HEK293T (cell line): ENCODE measurements around the gene SRSF10.
"Not testable (repeated sequence)": the region's sequence is repeated elsewhere in the genome, so short reads cannot be mapped to it uniquely, and the experiment has no call there.

Experiments used
- ARNT ChIP-seq: fragments of 450-650 bp; IDR thresholded peaks from 2 replicates; pipeline ENCODE4 v1.6.1; 2017; ENCODE audit warnings: mild to moderate bottlenecking
- BHLHE40 ChIP-seq: fragments of 450-650 bp; IDR thresholded peaks from 2 replicates; pipeline ENCODE4 v1.6.1; 2016; ENCODE audit warnings: mild to moderate bottlenecking, moderate library complexity, borderline replicate concordance
- CTBP1 ChIP-seq: fragments of 450-650 bp; IDR thresholded peaks from 2 replicates; pipeline ENCODE4 v1.6.1; 2016; ENCODE audit warnings: borderline replicate concordance
- FOXA1 ChIP-seq: fragments of 450-650 bp; IDR thresholded peaks from 2 replicates; pipeline ENCODE4 v1.6.1; 2016; ENCODE audit warnings: mild to moderate bottlenecking
- FOXK2 ChIP-seq: fragments of 450-650 bp; IDR thresholded peaks from 2 replicates; pipeline ENCODE4 v1.6.1; 2016; ENCODE audit warnings: mild to moderate bottlenecking
- FOXM1 ChIP-seq: fragments of 450-650 bp; IDR thresholded peaks from 2 replicates; pipeline ENCODE4 v1.6.1; 2017; ENCODE audit warnings: mild to moderate bottlenecking, borderline replicate concordance
- L3MBTL2 ChIP-seq: fragments of 450-650 bp; conservative IDR thresholded peaks from 2 replicates; pipeline ENCODE4 v1.6.1; 2016; ENCODE audit warnings: mild to moderate bottlenecking
- NFRKB ChIP-seq: fragments of 450-650 bp; IDR thresholded peaks from 2 replicates; pipeline ENCODE4 v1.6.1; 2016; ENCODE audit warnings: mild to moderate bottlenecking, moderate library complexity
- SUZ12 ChIP-seq: fragments of 450-650 bp; IDR thresholded peaks from 2 replicates; pipeline ENCODE4 v1.6.1; 2016; ENCODE audit warnings: mild to moderate bottlenecking
- TF ChIP-seq, protein P1 (sequence below): fragments of 450-650 bp; IDR thresholded peaks from 2 replicates; pipeline ENCODE4 v1.6.1; 2016

DNA sequence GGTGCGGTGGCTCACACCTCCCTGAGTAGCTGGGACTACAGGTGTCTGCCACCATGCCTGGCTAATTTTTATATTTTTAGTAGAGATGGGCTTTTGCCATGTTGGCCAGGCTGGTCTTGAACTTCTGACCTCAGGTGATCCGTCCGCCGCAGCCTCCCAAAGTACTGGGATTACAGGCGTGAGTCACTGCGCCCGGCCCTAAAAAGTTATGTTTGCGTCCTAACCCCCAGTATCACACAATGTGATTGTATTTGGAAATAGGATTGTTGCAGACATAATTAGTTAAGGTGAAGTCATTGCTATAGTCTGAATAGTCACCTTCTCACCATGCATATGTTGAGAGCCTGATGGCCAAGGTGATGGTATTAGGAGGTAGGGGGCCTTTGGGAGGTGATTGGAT is 32.8 kb upstream of the SRSF10 start:
- not testable (repeated sequence) for TF ChIP-seq BHLHE40, FOXA1, CTBP1, FOXK2, FOXM1, L3MBTL2, SUZ12, ARNT, NFRKB
- TF ChIP-seq, protein P1, sequence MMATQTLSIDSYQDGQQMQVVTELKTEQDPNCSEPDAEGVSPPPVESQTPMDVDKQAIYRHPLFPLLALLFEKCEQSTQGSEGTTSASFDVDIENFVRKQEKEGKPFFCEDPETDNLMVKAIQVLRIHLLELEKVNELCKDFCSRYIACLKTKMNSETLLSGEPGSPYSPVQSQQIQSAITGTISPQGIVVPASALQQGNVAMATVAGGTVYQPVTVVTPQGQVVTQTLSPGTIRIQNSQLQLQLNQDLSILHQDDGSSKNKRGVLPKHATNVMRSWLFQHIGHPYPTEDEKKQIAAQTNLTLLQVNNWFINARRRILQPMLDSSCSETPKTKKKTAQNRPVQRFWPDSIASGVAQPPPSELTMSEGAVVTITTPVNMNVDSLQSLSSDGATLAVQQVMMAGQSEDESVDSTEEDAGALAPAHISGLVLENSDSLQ, result not testable (repeated sequence)
